Osteoblast (primary cell): ENCODE results near the gene XRCC2. TPM values are rescaled to one million over a fixed set of nuclear protein-coding genes. Genes with fewer than 3 reads are reported as not detected.

Source experiments
- DNase-seq: peaks from one replicate; pipeline ENCODE4 v3.0.0; 2011; ENCODE audit warnings: low spot score, mixed read lengths; ENCODE audit not compliant: insufficient read length; ENCODE audit errors: missing footprints
- H2AFZ ChIP-seq: 2 replicates; pipeline ENCODE4 v1.6.0; 2011; ENCODE audit warnings: mild to moderate bottlenecking, low read length
- H3K27ac ChIP-seq: 2 replicates; pipeline ENCODE4 v1.5.1; 2011; ENCODE audit warnings: mild to moderate bottlenecking, low read depth, low read length, moderate library complexity
- H3K27me3 ChIP-seq: 2 replicates; pipeline ENCODE4 v1.6.0; 2012; ENCODE audit warnings: mild to moderate bottlenecking, control low read depth, inconsistent platforms, low read length, moderate library complexity; ENCODE audit not compliant: insufficient read depth
- H3K36me3 ChIP-seq: 2 replicates; pipeline ENCODE4 v1.5.1; 2011; ENCODE audit warnings: mild to moderate bottlenecking, low read length, control low read depth, moderate library complexity; ENCODE audit not compliant: insufficient read depth
- H3K4me1 ChIP-seq: 2 replicates; pipeline ENCODE4 v1.5.1; 2011; ENCODE audit warnings: mild to moderate bottlenecking, low read length, control low read depth, moderate library complexity; ENCODE audit not compliant: insufficient read depth
- H3K4me2 ChIP-seq: 2 replicates; pipeline ENCODE4 v1.6.0; 2011; ENCODE audit warnings: mild to moderate bottlenecking, low read length; ENCODE audit not compliant: insufficient read depth
- H3K4me3 ChIP-seq: fragments of 200-600 bp; sonication (generic); 3 replicates; pipeline ENCODE4 v1.5.1; 2012; ENCODE audit warnings: mild to moderate bottlenecking, low read length, inconsistent platforms; ENCODE audit not compliant: insufficient read depth
- H3K79me2 ChIP-seq: 2 replicates; pipeline ENCODE4 v1.6.0; 2012; ENCODE audit warnings: mild to moderate bottlenecking, low read length, control low read depth, inconsistent platforms; ENCODE audit not compliant: insufficient read depth
- H3K9me3 ChIP-seq: 2 replicates; pipeline ENCODE4 v1.5.1; 2011; ENCODE audit warnings: low read depth, low read length, control low read depth
- H4K20me1 ChIP-seq: 2 replicates; pipeline ENCODE4 v1.6.0; 2012; ENCODE audit warnings: mild to moderate bottlenecking, low read length, control low read depth; ENCODE audit not compliant: insufficient read depth
- total RNA-seq: library from RNA; depleted of rRNA; stranded (reverse); fragments of >200 nt; gene quantifications from 2 replicates; pipeline ENCODE4 v1.2.3, GENCODE V29; 2012
- TF ChIP-seq, protein P1 (sequence below): IDR thresholded peaks from 2 replicates; pipeline ENCODE4 v1.5.1; 2011; ENCODE audit warnings: mild to moderate bottlenecking, low read depth, low read length, moderate library complexity; ENCODE audit errors: extremely low read depth

XRCC2 gene
- total RNA-seq, 1 donor: 0.72 TPM

DNA sequence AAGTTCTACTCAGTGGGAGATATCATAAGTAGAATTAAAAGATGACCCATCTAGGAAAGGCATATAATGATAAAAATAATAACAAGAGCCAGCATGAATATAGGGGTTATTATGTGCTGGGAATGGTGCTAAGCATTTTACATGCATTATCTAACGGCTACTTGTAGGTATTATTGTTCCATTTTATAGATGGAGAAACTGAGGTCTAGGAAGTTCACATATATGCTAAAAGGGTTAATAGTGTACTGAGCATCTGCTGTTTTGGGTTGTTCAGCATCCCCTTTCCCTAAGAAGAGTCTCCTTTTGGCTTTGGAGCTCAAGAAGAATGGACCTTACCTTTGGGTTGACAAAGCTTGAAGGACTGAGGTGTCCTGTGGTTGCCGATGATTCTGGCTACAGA is 68.9 kb downstream of the XRCC2 start:
- no peak overlapping the region for H3K27ac ChIP-seq

DNA sequence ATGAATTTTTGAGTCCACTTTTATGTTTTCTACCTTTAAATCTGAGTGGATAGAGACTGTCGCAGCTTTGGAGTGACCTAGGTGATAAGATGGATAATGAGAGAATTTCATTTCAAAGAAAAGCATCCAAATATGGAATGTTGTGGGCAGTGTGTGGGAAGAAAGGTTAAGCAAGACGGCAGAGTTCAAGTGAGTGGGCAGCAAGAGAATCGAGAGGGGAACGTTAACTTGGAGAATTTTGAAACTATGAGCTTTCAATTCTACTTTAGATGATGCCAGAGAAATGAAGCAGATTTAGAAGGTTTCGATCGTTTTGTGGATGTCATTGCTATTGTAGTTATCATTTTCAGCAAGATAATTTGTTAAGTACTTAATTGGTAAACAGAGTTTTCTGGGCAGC is 73.0 kb downstream of the XRCC2 start:
- Histone ChIP-seq H3K27ac (no peak overlapping the region), H3K4me2 (peak overlapping the region; percentile 76), H3K9me3 (no peaks in the 10 kb centered on the region), H3K4me1 (peaks cover 8% of the 10 kb centered on the region), H3K4me3 (peak overlapping the region; percentile 51), H3K36me3 (no peaks in the 10 kb centered on the region), H3K79me2 (no peaks in the 10 kb centered on the region), H4K20me1 (no peaks in the 10 kb centered on the region), H3K27me3 (no peaks in the 10 kb centered on the region), H2AFZ (peak overlapping the region; percentile 50)
- DNase-seq: peak; percentile 13
- TF ChIP-seq, protein P1, sequence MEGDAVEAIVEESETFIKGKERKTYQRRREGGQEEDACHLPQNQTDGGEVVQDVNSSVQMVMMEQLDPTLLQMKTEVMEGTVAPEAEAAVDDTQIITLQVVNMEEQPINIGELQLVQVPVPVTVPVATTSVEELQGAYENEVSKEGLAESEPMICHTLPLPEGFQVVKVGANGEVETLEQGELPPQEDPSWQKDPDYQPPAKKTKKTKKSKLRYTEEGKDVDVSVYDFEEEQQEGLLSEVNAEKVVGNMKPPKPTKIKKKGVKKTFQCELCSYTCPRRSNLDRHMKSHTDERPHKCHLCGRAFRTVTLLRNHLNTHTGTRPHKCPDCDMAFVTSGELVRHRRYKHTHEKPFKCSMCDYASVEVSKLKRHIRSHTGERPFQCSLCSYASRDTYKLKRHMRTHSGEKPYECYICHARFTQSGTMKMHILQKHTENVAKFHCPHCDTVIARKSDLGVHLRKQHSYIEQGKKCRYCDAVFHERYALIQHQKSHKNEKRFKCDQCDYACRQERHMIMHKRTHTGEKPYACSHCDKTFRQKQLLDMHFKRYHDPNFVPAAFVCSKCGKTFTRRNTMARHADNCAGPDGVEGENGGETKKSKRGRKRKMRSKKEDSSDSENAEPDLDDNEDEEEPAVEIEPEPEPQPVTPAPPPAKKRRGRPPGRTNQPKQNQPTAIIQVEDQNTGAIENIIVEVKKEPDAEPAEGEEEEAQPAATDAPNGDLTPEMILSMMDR: no peak

More for the DNA sequence above, 68.9 kb downstream of the XRCC2 start:
- Histone ChIP-seq H3K4me3 (no peak overlapping the region), H3K9me3 (no peaks in the 10 kb centered on the region), H3K4me1 (peaks cover 8% of the 10 kb centered on the region), H3K27me3 (no peaks in the 10 kb centered on the region), H2AFZ (no peak overlapping the region), H3K4me2 (no peak overlapping the region), H3K79me2 (no peaks in the 10 kb centered on the region), H4K20me1 (no peaks in the 10 kb centered on the region), H3K36me3 (no peaks in the 10 kb centered on the region)
- TF ChIP-seq, protein P1: no peak
- DNase-seq: no peak

DNA sequence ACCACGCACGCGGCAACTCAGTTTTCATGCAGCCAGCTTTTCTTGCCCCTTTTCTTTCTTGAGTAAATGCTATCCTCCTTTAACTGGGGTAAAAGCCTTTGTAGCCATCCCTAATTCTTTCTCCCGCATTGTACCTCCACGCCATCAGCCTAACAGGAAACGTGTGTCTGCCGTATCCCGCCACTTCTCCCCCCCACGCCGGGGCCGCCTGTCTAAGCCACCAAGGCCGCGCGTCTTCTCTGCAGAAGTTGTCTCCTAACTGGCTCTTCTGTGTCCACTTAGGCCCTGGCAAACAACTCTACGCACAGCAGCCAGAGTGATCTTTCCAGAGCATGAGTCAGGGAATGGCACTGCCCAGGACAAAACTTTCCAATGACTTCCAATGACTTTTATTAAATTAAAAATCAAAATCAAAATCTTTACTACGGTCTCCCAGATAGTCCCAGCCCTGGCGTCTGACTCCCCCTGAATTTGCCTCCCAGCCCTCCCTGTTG is 74.6 kb downstream of the XRCC2 start:
- Histone ChIP-seq H3K27me3 (no peaks in the 10 kb centered on the region), H3K79me2 (no peaks in the 10 kb centered on the region), H3K27ac (no peak overlapping the region), H4K20me1 (no peaks in the 10 kb centered on the region), H3K4me2 (no peak overlapping the region), H3K9me3 (no peaks in the 10 kb centered on the region), H2AFZ (no peak overlapping the region), H3K36me3 (no peaks in the 10 kb centered on the region), H3K4me1 (peaks cover 8% of the 10 kb centered on the region), H3K4me3 (no peak overlapping the region)
- DNase-seq: peak; percentile 32
- TF ChIP-seq, protein P1: no peak

DNA sequence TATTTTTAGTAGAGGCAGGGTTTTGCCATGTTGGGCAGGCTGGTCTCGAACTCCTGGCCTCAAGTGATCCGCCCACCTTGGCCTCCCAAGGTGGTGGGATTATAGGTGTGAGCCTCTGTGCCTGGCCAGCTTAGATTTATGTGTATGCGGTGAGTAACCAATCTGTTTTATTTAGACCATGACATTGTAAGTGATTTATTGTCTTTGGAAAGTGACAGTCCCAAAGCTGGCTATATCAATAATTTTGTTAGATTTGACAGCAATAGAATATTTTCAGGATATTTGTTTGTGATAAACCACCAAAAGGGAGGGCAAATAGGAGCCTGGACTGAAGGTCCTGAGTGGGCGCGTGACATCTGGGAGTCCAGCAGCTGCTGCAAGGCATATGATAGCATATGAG is 75.7 kb downstream of the XRCC2 start:
- H3K9me3 ChIP-seq: no peaks in the 10 kb centered on the region
- H2AFZ ChIP-seq: no peak overlapping the region
- H3K27ac ChIP-seq: no peak overlapping the region
- H3K36me3 ChIP-seq: no peaks in the 10 kb centered on the region
- H3K4me1 ChIP-seq: peaks cover 8% of the 10 kb centered on the region
- TF ChIP-seq, protein P1: no peak
- H3K79me2 ChIP-seq: no peaks in the 10 kb centered on the region
- no peaks in the 10 kb centered on the region for H3K27me3 ChIP-seq
- H3K4me3 ChIP-seq: no peak overlapping the region
- DNase-seq: peak; percentile 4
- no peak overlapping the region for H3K4me2 ChIP-seq
- H4K20me1 ChIP-seq: no peaks in the 10 kb centered on the region
